ENCODE measurements around the gene ALDH6A1.
A peak's percentile ranks its signal among the peaks of the same experiment; 100 is the strongest.

ALDH6A1 gene

DNA sequence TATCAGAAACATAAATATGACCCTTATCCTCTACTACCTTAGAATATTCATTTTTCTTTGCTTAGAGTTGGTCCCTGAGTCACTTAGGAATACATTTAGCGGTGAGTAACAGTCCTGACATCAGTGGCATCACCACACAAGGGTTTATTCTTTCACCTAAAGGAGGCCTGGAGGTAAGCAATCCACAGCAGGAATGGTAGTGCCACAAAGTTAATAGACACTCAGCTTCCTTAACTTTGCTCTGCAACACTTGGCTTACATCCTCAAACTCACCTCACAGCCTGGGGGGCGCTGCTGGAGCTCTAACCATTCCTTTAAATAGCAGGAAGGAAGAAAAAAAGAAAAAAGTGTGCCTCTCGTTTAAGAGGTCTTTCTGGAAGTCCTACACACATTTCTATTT, 36.0 kb downstream of the ALDH6A1 start:
- no peak for DNase-seq

DNA sequence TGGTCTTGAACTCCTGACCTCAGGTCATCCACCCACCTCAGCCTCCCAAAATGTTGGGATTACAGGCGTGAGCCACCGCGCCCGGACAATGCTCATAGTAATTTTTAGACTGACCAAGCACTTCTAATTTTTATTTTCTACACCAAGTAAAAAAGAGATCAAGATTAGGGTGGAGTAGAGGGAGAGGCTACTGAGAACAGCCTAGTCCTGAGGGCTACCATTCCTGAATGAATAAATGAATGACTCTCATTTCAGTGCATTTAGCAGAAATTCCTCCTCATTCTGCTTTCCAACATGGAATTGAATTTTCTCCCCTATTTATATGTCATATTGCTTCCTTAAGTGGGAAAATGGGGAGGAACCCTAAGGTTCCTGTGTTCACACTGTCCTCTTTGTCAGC, 38.7 kb downstream of the ALDH6A1 start:
- no peak for DNase-seq

DNA sequence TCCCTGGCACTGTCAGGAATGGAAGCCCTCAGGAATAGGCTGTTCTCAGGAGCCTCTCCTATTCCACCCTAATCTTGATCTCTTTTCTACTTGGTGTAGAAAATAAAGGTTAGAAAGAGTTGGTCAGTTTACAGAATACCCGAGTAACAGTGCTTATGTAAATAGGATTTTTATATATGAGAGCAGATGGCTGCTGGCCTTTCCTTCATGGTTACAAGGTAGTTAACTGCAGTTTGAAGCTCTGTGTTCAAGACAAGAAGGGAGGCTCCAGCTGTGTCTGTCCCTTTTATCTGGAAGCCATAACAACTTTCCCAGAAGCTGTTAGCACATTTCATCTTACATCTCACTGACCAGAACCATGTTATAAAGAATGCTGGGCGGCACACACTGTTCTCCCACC, 42.0 kb downstream of the ALDH6A1 start:
- DNase-seq = no peak

DNA sequence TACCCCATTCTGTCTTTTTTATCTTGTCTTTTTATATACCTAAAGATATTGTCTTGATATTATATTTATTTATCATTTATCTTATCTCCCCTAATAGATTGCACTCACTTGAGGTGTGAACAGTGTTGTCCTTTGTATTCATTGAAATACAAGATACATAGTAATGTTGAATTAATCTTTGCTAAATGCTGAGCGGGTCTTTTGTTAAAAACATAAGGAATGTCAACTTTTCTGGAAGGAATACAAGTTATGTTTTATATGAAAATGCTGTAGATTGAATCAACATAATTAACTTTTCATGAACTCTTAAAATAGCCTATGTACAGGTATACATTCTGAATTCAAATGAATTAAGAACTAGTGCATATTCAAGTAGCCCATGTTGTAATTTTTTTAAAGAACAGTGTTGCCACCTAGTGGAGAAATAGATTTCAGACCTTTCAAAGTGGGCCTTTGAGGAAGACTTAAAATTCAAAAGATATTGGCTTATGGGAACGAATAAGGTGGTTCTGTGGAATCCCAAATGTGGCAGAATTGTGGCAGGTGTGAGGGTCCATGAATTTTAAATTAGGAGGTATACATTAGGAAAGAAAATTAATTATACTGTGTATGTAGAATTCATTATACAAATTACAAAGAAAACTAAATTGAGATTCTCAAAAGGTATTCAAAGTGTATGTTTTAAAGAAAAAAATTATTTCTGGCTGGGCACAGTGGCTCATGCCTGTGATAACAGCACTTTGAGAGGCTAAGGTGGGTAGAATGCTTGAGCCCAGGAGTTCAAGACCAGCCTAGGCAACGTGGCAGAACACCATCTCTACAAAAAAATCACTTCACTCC, 46.0 kb downstream of the ALDH6A1 start:
- DNase-seq = peak; percentile 61

DNA sequence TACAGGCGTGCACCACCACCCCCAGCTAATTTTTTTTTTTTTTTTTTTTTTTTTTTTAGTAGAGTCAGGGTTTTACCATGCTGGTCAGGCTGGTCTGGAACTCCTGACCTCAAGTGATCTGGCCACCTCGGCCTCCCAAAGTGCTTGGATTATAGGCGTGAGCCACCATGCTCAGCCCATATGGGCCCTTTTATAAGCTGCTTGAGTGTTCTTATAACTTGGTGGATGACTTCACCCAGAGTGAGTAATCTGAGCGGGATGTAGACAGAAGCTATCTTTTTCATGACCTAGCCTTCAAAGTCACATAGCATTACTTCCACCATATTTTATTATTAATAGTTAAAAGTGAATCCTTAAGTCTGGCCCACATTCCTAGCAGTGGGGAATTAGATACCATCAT, 48.7 kb downstream of the ALDH6A1 start:
- DNase-seq = peak; percentile 32

DNA sequence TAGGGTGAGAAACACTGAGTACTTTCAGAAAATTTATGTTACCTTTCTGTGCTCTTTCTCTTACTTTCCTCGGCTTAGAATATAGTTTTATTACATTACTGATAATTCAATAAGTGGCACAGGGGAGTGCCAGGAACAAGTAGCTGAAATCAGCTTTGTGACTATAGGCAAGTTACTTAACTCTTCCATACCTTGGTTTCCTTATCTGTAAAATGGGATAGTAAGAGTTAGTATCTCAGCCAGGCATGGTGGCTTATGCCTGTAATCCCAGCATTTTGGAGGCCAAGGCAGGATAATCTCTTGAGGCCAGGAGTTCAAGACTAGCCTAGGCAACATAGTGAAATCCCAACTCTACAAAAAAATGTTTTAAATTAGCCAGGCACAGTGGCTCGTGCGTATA, 49.7 kb downstream of the ALDH6A1 start:
- DNase-seq = no peak

DNA sequence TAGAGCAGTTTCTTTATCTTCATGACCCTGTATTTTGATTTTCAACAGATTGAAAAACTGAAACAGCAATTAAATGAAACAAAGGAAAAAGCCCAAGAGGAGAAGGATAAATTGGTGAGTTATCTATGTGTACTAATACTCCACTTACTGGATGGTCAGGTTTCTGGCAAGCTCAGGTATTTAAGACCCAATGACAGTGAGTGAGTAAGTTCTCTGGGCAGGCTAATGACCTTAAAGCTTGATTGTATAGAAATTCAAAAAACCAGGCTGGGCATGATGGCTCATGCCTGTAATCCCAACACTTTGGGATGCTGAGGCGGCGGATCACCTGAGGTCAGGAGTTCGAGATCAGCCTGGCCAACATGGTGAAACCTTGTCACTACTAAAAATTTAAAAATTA, 55.1 kb downstream of the ALDH6A1 start:
- no peak for DNase-seq

DNA sequence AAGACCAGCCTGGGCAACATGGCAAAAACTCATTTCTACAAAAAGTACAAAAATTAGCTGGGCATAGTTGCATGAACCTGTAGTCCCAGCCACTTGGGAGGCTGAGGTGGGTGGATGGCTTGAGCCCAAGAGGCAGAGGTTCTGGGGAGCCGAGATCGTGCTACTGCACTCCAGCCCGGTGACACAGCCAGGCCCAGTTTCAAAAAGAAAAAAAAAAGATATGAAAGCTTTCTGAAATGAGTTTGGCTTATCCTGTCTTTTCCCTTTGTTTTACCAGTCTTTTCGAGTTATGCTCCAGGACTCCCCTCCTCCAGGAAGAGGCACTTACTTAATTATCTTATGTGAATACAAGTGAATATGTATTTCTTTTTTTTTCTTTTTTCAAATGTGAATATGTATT, 61.9 kb downstream of the ALDH6A1 start:
- no peak for DNase-seq

DNA sequence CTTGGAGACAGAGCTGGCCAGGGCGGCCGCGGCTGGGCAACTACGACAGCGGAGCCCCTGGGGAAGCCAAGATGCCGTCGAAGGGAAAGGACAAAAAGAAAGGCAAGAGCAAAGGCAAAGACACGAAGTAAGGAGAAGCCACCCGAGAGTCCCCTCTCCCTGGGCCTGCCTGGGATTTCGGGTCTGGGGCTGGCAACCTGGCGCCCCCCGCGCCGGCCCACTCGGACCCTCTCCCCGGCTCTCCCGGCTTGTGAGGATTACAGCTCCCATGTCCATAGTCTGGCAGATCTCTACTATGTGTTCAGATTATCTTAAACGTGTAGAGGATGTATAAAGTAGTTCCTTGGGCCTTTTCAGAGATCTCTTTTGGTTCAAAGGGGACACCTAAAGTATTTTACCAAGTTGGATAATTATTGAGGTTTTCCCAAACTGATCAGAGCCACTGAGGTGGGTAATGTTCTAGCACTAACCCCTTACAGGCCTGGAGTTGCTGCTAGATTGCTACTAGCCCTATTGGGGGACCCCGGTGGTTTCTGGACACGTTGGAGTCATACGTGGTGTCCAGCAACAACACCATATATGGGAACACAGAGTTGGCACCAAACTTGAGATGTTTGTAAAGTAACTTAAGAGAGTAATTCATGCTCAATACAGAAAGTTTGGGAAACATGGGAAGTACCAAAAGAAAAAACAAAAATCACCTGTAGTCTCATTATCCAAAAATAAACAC, 64.7 kb downstream of the ALDH6A1 start:
- peak; percentile 40 for DNase-seq

DNA sequence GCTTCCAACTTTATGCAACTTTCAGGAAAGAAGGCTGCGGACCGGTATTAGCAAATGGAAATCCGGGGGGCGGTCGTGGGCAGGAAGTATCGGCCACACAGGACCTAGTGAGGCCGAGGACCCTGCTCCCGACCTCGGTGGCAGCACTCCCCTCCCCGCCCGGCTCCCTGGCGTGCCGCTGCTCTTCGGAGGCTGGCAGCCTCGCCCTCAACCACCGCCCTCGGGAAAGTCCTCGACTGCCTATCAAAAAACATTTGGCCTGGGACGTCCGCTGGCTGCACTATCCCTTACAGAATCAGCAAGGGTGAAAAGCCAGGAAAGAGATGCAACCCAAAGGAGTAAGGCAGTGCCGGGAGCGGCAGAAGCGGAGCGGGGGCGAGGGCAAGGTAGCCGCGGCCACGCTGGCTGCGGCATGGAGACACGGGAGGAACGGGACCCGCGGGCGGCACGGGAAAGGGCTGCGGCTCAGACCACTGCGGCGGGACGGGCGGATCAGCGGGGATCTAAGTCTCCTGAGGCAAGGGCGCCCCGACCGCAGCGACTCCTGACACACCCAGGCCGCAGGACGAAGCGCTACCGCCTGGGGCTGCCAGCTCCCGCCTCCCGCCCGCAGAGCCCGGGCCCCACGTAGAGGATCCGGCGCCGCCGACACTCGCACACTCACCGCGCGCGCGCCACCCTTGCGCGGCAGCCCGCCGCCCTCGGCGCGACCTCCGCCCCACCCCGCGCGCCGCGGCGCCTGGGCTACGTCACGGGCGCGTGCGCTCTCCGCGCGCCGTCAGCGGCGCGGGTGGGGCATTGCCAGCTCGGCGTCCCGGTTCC, 65.5 kb downstream of the ALDH6A1 start, which contains the start of the genes BBOF1 and ENTPD5:
BBOF1 (plus strand) TSS at position 764 of the 822 bp plus-strand sequence. CDS start 130 bp downstream, outside the sequence.
ENTPD5 (minus strand) TSS at position 703 of the 822 bp plus-strand sequence. CDS start 31,186 bp downstream, outside the sequence.
- peak; percentile 81 for DNase-seq

DNA sequence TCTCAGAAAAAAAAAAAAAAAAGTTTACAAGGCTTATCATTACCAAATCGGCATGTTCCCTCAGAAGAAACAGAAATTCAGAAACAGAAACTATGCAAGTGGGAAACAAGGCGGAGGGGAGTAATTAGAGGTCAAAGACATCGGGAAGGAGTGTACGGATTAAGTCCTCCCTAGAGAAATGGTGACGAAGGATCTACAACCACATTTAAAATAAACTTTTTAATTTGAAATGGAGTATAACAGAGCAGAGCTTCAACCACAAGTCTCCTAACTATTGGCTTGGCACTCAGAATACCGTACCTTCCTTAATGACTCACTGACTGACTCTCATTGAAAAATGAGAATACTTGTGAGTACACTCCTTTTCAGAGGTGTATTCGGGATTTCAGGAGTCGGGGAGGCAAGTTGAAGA, 66.1 kb downstream of the ALDH6A1 start:
- peak; percentile 68 for DNase-seq

DNA sequence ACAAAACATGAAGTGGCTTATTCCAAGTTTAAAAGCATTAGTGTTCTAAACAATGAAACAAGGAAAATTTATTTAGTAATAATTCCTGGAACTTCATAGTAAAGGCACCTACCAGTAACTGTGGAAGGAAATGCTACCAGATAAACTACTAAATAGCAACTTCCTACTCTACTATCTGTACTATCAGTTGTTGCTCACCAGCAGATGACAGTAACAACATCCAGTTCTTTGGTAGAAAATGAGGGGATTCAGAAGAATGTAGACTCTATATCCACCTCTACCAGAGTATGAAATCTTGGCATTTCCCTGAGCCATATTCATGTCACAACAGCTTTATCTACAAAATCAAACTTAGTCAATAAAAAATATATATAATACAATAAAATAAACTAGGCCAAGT, 68.3 kb downstream of the ALDH6A1 start:
- no peak for DNase-seq

DNA sequence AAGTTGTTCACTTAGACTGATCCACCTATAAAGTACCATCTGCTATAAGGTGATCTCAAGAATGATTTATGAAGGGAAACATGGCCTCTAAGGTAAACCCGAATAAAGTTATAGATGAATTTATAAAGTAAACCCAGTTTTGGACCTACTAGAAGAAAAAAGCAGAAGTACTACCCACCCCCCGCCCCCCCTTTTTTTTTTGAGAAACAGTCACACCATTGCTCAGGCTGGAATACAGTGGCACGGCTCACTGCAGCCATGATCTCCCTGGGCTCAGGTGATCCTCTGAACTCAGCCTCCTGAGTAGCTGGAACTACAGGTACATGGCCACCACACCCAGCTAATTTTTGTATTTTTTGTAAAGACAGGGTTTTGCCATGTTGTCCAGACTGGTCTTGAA, 69.1 kb downstream of the ALDH6A1 start:
- DNase-seq = no peak

DNA sequence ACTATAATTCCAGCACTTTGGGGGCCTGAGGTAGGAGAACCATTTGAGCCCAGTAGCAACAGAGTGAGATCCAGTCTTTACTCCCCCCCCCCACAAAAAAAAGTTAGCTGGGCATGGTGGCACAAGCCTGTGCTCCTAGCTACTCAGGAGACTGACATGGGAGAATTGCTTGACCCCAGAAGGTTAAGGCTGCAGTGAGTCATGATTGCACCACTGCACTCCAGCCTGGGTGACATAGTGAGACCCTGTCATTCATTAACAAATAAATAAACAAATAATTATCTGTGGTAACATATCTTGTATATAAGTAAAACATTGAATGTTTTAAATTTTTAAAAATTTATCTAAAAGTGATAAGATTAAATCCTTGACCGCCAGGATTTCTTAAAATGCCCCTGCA, 70.0 kb downstream of the ALDH6A1 start:
- no peak for DNase-seq

DNA sequence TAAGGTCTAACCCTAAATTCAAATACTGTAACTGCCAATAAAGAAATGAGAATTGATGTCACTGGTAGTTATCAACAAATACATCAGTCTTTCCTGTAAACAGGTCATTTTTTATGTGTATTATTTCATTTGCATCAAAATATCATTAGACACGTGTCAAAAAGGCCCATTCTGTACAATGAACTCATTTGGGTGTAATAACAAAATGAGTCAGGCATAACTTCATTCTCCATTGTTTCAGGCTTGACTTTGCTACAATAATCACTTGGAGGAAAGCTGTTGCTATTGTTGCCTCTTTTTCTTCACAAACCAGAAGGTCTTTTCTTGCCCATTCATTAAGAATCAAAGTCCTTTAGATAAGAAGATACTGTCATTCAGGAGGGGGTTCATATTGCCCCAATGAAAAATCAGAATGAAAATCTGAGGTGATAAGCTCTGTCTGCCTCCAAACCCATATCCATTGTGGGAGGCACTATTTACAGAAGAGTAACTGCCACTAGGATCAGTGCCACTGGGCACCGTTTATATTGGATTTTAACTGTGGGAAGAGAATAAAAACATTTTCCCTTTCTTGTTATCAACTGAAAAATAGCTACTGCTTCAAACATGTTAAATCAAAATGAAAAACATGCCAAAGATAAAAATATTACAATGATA, 75.3 kb downstream of the ALDH6A1 start:
- DNase-seq = no peak
